GM19463 (cell line): ENCODE measurements around the gene LETM1.

Experiments used
- ATAC-seq: cut with Tn5 transposase; IDR thresholded peaks from one replicate; pipeline ENCODE4 v1.9.1; 2021; ENCODE audit warnings: mild to moderate bottlenecking, moderate library complexity; ENCODE audit not compliant: unreplicated experiment

The LETM1 gene

GRCh38 chr4:1856071-1856942 lies at the start of gene LETM1:
TSS of gene LETM1 (minus strand) at chr4:1856156. CDS start at chr4:1855950, 206 bp downstream.
- ATAC-seq: peak; percentile 93

GRCh38 chr4:1904042-1904441 lies 48.1 kb upstream of the LETM1 start:
- ATAC-seq: no peak

GRCh38 chr4:1903035-1903434 lies 47.1 kb upstream of the LETM1 start:
- ATAC-seq: no peak

- no peak for ATAC-seq
Measured at GRCh38 chr4:1902243-1902642, 46.3 kb upstream of the LETM1 start.

- no peak for ATAC-seq
Measured at GRCh38 chr4:1901127-1901526, 45.2 kb upstream of the LETM1 start.

- ATAC-seq: no peak
Measured at GRCh38 chr4:1900624-1901023, 44.7 kb upstream of the LETM1 start.

GRCh38 chr4:1900087-1900433 lies 44.1 kb upstream of the LETM1 start:
- no peak for ATAC-seq

- ATAC-seq: peak; percentile 83
Measured at GRCh38 chr4:1899149-1900086, 43.5 kb upstream of the LETM1 start.

GRCh38 chr4:1898681-1899080 lies 42.7 kb upstream of the LETM1 start:
- no peak for ATAC-seq

GRCh38 chr4:1898007-1898406 lies 42.1 kb upstream of the LETM1 start:
- ATAC-seq: no peak

GRCh38 chr4:1896658-1896991 lies 40.7 kb upstream of the LETM1 start:
- no peak for ATAC-seq

- no peak for ATAC-seq
Measured at GRCh38 chr4:1895971-1896657, 40.2 kb upstream of the LETM1 start.

GRCh38 chr4:1890979-1891570 lies 35.1 kb upstream of the LETM1 start:
- ATAC-seq: no peak

GRCh38 chr4:1887052-1887451 lies 31.1 kb upstream of the LETM1 start:
- ATAC-seq: no peak

- ATAC-seq: no peak
Measured at GRCh38 chr4:1885414-1885813, 29.5 kb upstream of the LETM1 start.

GRCh38 chr4:1883583-1883982 lies 27.6 kb upstream of the LETM1 start:
- ATAC-seq: no peak

- ATAC-seq: no peak
Measured at GRCh38 chr4:1882850-1883271, 26.9 kb upstream of the LETM1 start.

GRCh38 chr4:1880332-1880731 lies 24.4 kb upstream of the LETM1 start:
- ATAC-seq: no peak

GRCh38 chr4:1879485-1879884 lies 23.5 kb upstream of the LETM1 start:
- ATAC-seq: no peak

GRCh38 chr4:1874201-1874600 lies 18.2 kb upstream of the LETM1 start:
- ATAC-seq: no peak

- no peak for ATAC-seq
Measured at GRCh38 chr4:1873776-1874175, 17.8 kb upstream of the LETM1 start.
